DND-41 (cell line): ENCODE measurements around the gene SGPL1.

Experiments
- ATAC-seq: fragments of 200-7000 bp; cut with Tn5 transposase; 3 replicates; pipeline ENCODE4 v1.9.1; 2021; ENCODE audit warnings: low read depth; ENCODE audit not compliant: insufficient read depth
- DNase-seq: peaks from one replicate; pipeline ENCODE4 v3.0.0-alpha.2; 2020
- H2AFZ ChIP-seq: 2 replicates; pipeline ENCODE4 v1.6.0; 2012; ENCODE audit warnings: low read depth, low read length
- H3K27ac ChIP-seq: 2 replicates; pipeline ENCODE4 v1.5.1; 2012; ENCODE audit warnings: low read length, inconsistent platforms
- H3K27me3 ChIP-seq: fragments of 200-600 bp; sonication (generic); 2 replicates; pipeline ENCODE4 v1.6.0; 2012; ENCODE audit warnings: low read length, mild to moderate bottlenecking, inconsistent platforms; ENCODE audit not compliant: insufficient read depth, poor library complexity
- H3K36me3 ChIP-seq: 2 replicates; pipeline ENCODE4 v1.5.1; 2012; ENCODE audit warnings: low read length, inconsistent platforms; ENCODE audit not compliant: insufficient read depth
- H3K4me1 ChIP-seq: 2 replicates; pipeline ENCODE4 v1.5.1; 2012; ENCODE audit warnings: mild to moderate bottlenecking, low read length; ENCODE audit not compliant: insufficient read depth
- H3K4me2 ChIP-seq: 2 replicates; pipeline ENCODE4 v1.6.0; 2012; ENCODE audit warnings: mild to moderate bottlenecking, moderate library complexity, low read length, inconsistent platforms; ENCODE audit not compliant: insufficient read depth
- H3K4me3 ChIP-seq, 2 experiments: fragments of 200-600 bp in 1 of 2; shearing (Covaris generic) in 1 of 2; 2 replicates each; pipeline ENCODE4 v1.5.1; 2012 to 2016; ENCODE audit warnings: inconsistent platforms in 2 of 2, low read length in 2 of 2, mild to moderate bottlenecking in 2 of 2, low read depth in 1 of 2, moderate library complexity in 1 of 2
- H3K79me2 ChIP-seq: 2 replicates; pipeline ENCODE4 v1.6.0; 2012; ENCODE audit warnings: low read length, inconsistent platforms; ENCODE audit not compliant: insufficient read depth
- H3K9ac ChIP-seq: 2 replicates; pipeline ENCODE4 v1.6.0; 2012; ENCODE audit warnings: low read depth, mild to moderate bottlenecking, inconsistent platforms, low read length, moderate library complexity
- H3K9me3 ChIP-seq: 2 replicates; pipeline ENCODE4 v1.5.1; 2012; ENCODE audit warnings: low read length, moderate library complexity, mild to moderate bottlenecking, inconsistent platforms; ENCODE audit not compliant: insufficient read depth, severe bottlenecking
- H4K20me1 ChIP-seq: 2 replicates; pipeline ENCODE4 v1.6.0; 2012; ENCODE audit warnings: low read length; ENCODE audit not compliant: insufficient read depth
- EZH2 ChIP-seq: IDR thresholded peaks from 3 replicates; pipeline ENCODE4 v1.6.1; 2012; ENCODE audit warnings: borderline replicate concordance, low read depth, mild to moderate bottlenecking, moderate library complexity, low read length, inconsistent platforms; ENCODE audit not compliant: severe bottlenecking
- TF ChIP-seq, protein P1 (sequence below): IDR thresholded peaks from 2 replicates; pipeline ENCODE4 v1.5.1; 2012; ENCODE audit warnings: borderline replicate concordance, low read length, moderate library complexity, mild to moderate bottlenecking; ENCODE audit not compliant: poor library complexity, severe bottlenecking; ENCODE audit errors: extremely low read depth

SGPL1 gene

DNA sequence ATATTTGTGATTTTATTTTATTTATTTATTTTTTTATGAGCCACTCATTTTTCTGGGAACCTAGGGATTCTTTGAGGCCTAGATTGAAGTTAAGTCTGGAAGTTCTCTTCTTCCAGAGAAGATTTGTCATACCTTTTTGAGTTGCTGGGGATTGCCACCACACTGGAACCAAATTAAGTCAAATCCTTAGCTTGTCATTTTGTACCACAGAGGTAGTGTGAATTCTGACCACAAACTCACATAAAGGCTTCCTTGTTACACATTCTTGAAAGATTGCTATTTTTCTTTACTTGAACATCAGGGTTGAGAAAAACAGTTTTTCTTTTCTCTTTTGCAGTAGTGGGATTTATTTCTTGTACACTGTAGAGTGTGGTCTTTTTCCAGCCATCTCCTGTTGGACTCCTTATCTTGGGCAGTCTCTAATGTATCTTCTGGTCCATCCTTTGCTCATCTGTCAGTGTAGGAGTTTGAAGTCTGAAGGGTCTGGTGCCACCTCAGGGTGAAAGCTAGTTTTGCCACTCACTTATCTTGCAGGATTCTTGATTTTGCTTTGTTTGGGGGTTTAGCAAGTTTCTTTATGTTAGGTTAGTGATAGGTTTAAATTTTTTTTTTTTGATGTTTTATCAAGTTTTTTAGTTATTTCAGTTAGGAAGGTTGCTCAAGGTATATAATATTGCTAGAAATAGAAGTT is 47.9 kb downstream of the SGPL1 start:
- no peak overlapping the region for H3K4me3 ChIP-seq
- H3K4me1 ChIP-seq, result no peaks in the 10 kb centered on the region
- H3K79me2 ChIP-seq, result no peaks in the 10 kb centered on the region
- H3K4me2 ChIP-seq, result no peak overlapping the region
- H4K20me1 ChIP-seq, result no peaks in the 10 kb centered on the region
- H3K27me3 ChIP-seq, result no peaks in the 10 kb centered on the region
- TF ChIP-seq, protein P1, sequence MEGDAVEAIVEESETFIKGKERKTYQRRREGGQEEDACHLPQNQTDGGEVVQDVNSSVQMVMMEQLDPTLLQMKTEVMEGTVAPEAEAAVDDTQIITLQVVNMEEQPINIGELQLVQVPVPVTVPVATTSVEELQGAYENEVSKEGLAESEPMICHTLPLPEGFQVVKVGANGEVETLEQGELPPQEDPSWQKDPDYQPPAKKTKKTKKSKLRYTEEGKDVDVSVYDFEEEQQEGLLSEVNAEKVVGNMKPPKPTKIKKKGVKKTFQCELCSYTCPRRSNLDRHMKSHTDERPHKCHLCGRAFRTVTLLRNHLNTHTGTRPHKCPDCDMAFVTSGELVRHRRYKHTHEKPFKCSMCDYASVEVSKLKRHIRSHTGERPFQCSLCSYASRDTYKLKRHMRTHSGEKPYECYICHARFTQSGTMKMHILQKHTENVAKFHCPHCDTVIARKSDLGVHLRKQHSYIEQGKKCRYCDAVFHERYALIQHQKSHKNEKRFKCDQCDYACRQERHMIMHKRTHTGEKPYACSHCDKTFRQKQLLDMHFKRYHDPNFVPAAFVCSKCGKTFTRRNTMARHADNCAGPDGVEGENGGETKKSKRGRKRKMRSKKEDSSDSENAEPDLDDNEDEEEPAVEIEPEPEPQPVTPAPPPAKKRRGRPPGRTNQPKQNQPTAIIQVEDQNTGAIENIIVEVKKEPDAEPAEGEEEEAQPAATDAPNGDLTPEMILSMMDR, result no peak
- no peak for TF ChIP-seq EZH2
- no peak overlapping the region for H2AFZ ChIP-seq
- DNase-seq (no peak), ATAC-seq (no peak)
- peaks cover 32% of the 10 kb centered on the region for H3K36me3 ChIP-seq
- H3K9me3 ChIP-seq, result no peaks in the 10 kb centered on the region
- H3K9ac ChIP-seq, result no peak overlapping the region
- no peak overlapping the region for H3K27ac ChIP-seq

DNA sequence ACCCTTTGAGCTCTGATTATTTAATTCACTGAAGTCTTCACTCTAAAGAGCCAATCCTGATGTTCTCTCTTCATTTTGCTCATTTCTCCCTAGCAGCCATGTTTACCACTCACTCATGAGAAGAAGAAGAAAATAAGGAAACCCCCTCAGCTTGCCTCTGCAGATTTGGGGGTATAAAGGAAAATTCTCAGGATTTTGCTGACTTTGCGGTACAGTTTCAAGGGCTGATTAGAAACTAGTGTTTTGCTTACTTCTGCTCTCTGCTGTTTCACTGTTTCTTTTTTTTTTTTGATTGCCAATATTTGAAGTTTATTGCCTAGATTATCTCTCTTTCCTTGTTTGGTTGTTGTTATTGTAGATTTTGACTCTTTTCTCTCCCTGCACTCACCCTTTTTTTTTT is 49.2 kb downstream of the SGPL1 start:
- Histone ChIP-seq H3K36me3 (peaks cover 20% of the 10 kb centered on the region), H3K4me2 (no peak overlapping the region), H2AFZ (no peak overlapping the region), H3K9ac (no peak overlapping the region), H3K27me3 (no peaks in the 10 kb centered on the region), H4K20me1 (no peaks in the 10 kb centered on the region), H3K79me2 (no peaks in the 10 kb centered on the region), H3K27ac (no peak overlapping the region), H3K4me1 (no peaks in the 10 kb centered on the region), H3K4me3 (no peak overlapping the region), H3K9me3 (no peaks in the 10 kb centered on the region)
- ATAC-seq (no peak), DNase-seq (no peak)
- TF ChIP-seq, protein P1, result no peak
- no peak for TF ChIP-seq EZH2

DNA sequence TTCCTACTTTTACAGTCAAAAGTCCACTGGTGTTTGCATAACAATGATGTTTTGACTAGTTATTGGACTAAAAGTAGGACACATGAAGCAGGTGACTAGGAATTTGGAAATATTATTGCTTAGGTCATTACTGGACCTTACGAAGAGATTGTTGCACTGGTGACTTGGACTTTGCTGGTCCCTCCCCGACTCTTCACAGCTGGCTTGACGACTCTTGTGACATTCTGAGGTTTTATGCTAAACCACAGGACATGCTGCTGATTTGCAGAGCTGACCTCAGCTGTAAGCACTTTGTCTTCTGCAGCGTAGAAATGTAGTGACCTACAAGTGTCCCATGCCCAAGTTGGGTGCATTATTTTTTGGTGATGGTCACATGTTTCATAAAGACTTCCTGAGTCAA is 50.7 kb downstream of the SGPL1 start:
- ATAC-seq (no peak), DNase-seq (no peak)
- Histone ChIP-seq H3K4me3 (no peak overlapping the region), H3K79me2 (no peaks in the 10 kb centered on the region), H2AFZ (no peak overlapping the region), H3K9ac (no peak overlapping the region), H3K4me2 (no peak overlapping the region), H3K27me3 (no peaks in the 10 kb centered on the region), H3K4me1 (no peaks in the 10 kb centered on the region), H3K27ac (no peak overlapping the region), H3K9me3 (no peaks in the 10 kb centered on the region), H4K20me1 (no peaks in the 10 kb centered on the region), H3K36me3 (peaks cover 14% of the 10 kb centered on the region)
- TF ChIP-seq, protein P1, result no peak
- TF ChIP-seq EZH2, result no peak
